ENCODE results near the gene REEP1. TPM values are rescaled to one million over a fixed set of nuclear protein-coding genes. Genes with fewer than 3 reads are reported as not detected.

The REEP1 gene
- total RNA-seq, 6 experiments from 2014 or later, result 0.61 to 1.8 (median 0.85) TPM

GRCh38 chr2:86170449-86170848, 167.0 kb downstream of the REEP1 start:
- WGBS (ENCODE audit: insufficient coverage, low coverage, low lambda C conversion rate, missing lambda C conversion rate), result 81% methylated on average over 4 of the region's 4 CpGs
- no peak for ATAC-seq
- Histone ChIP-seq H3K27ac (no peak overlapping the region), H3K27me3 (no peaks in the 10 kb centered on the region), H3K4me3 (no peak overlapping the region), H3K9me3 (no peaks in the 10 kb centered on the region), H3K36me3 (peaks cover 0 to 78% (median 25%) of the 10 kb centered on the region in 4 donors), H3K4me1 (no peaks in the 10 kb centered on the region)
- no peak for TF ChIP-seq POLR2A (IDR thresholded peaks at IDR 0.05)
- TF ChIP-seq CTCF (IDR thresholded peaks at IDR 0.05), result no peak
- intact Hi-C loops (cut with DNase I), result no loop called here
- DNase-seq, result no peak

Small RNAs within 50 kb of the gene (microRNA-seq; reads per million reads assigned to microRNA genes)
- gene MIR4779, result 0 reads per million in 2 donors

Small RNAs within 50 kb of the gene (small RNA-seq; reads per million reads assigned to genes)
- gene MIR4779 (0 reads per million in 2 experiments), gene RF00096 (0 reads per million in 2 experiments), gene RF00413 (0 reads per million in 2 experiments)

Other genes with a start within 250 kb of the REEP1 start
- gene POLR1A, start 231.7 kb downstream of the REEP1 start, total RNA-seq, result 10 to 100 TPM; 12.5 to 19.7 (median 14.4) TPM
- gene PTCD3, start 231.4 kb downstream of the REEP1 start, total RNA-seq, result 10 to 100 TPM; 47.6 to 68.2 (median 56.1) TPM
- 10 to 100 TPM; 48.9 to 56.9 (median 52.5) TPM for gene IMMT, start 142.2 kb downstream of the REEP1 start, total RNA-seq
- 10 to 100 TPM; 21.1 to 42.2 (median 24.1) TPM for gene MRPL35, start 138.2 kb downstream of the REEP1 start, total RNA-seq
- 10 to 100 TPM in 5 of 6 experiments, 1 to 10 TPM in 1; 7.2 to 40.8 (median 13.6) TPM for gene KDM3A, start 103.7 kb upstream of the REEP1 start, total RNA-seq
- gene CHMP3, start 225.8 kb upstream of the REEP1 start, total RNA-seq, result 10 to 100 TPM; 16.2 to 29.3 (median 24.4) TPM